ENCODE data around the gene FAM111A.
"Not testable (repeated sequence)": the region's sequence is repeated elsewhere in the genome, so short reads cannot be mapped to it uniquely, and the experiment has no call there.

FAM111A gene

GRCh38 chr11:59117774-59118173 lies 24.9 kb upstream of the FAM111A start:
- TF ChIP-seq JUND (IDR thresholded peaks at IDR 0.05; ENCODE audit: low read depth): no peak
- in situ Hi-C loops (cut with HindIII; ENCODE audit: low pct_unique_long_range_greater_than_20kb, low sequenced_read_pairs): no loop called here
- DNase-seq (ENCODE audit: low read depth in 1 of 2, low spot score in 1 of 2): peak in 1 of 2 experiments; percentile 36

GRCh38 chr11:59119826-59120225 lies 22.8 kb upstream of the FAM111A start:
- in situ Hi-C loops (cut with HindIII; ENCODE audit: low pct_unique_long_range_greater_than_20kb, low sequenced_read_pairs): no loop called here
- TF ChIP-seq JUND (IDR thresholded peaks at IDR 0.05; ENCODE audit: low read depth): no peak
- no peak for DNase-seq (ENCODE audit: low read depth in 1 of 2, low spot score in 1 of 2)

GRCh38 chr11:59135648-59136461 lies 6.8 kb upstream of the FAM111A start:
- DNase-seq (ENCODE audit: low read depth in 1 of 2, low spot score in 1 of 2): peak; percentile 77 to 87
- in situ Hi-C loops (cut with HindIII; ENCODE audit: low pct_unique_long_range_greater_than_20kb, low sequenced_read_pairs): no loop called here
- TF ChIP-seq JUND (IDR thresholded peaks at IDR 0.05; ENCODE audit: low read depth): no peak

GRCh38 chr11:59136551-59136950 lies 6.1 kb upstream of the FAM111A start:
- in situ Hi-C loops (cut with HindIII; ENCODE audit: low pct_unique_long_range_greater_than_20kb, low sequenced_read_pairs); DNase-seq (ENCODE audit: low read depth in 1 of 2, low spot score in 1 of 2): not testable (repeated sequence)

- in situ Hi-C loops (cut with HindIII; ENCODE audit: low pct_unique_long_range_greater_than_20kb, low sequenced_read_pairs): no loop called here
- no peak for DNase-seq (ENCODE audit: low read depth in 1 of 2, low spot score in 1 of 2)
- TF ChIP-seq JUND (IDR thresholded peaks at IDR 0.05; ENCODE audit: low read depth): no peak
These were observed 5.5 kb upstream of the FAM111A start for GRCh38 chr11:59137190-59137589.

- no peak for TF ChIP-seq JUND (IDR thresholded peaks at IDR 0.05; ENCODE audit: low read depth)
- in situ Hi-C loops (cut with HindIII; ENCODE audit: low pct_unique_long_range_greater_than_20kb, low sequenced_read_pairs): no loop called here
- DNase-seq (ENCODE audit: low read depth in 1 of 2, low spot score in 1 of 2): no peak
These were observed 4.0 kb upstream of the FAM111A start for GRCh38 chr11:59138643-59139042.

GRCh38 chr11:59141191-59141590 lies 1.5 kb upstream of the FAM111A start:
- TF ChIP-seq JUND (IDR thresholded peaks at IDR 0.05; ENCODE audit: low read depth): no peak
- no peak for DNase-seq (ENCODE audit: low read depth in 1 of 2, low spot score in 1 of 2)
- in situ Hi-C loops (cut with HindIII; ENCODE audit: low pct_unique_long_range_greater_than_20kb, low sequenced_read_pairs): no loop called here

GRCh38 chr11:59141673-59142460 lies 789 bp upstream of the FAM111A start:
- no peak for DNase-seq (ENCODE audit: low read depth in 1 of 2, low spot score in 1 of 2)
- in situ Hi-C loops (cut with HindIII; ENCODE audit: low pct_unique_long_range_greater_than_20kb, low sequenced_read_pairs): no loop called here
- no peak for TF ChIP-seq JUND (IDR thresholded peaks at IDR 0.05; ENCODE audit: low read depth)

GRCh38 chr11:59144096-59144495 lies 1.4 kb downstream of the FAM111A start:
- DNase-seq (ENCODE audit: low read depth in 1 of 2, low spot score in 1 of 2): no peak
- in situ Hi-C loops (cut with HindIII; ENCODE audit: low pct_unique_long_range_greater_than_20kb, low sequenced_read_pairs): no loop called here
- TF ChIP-seq JUND (IDR thresholded peaks at IDR 0.05; ENCODE audit: low read depth): no peak

GRCh38 chr11:59144579-59145345 lies 2.1 kb downstream of the FAM111A start:
- in situ Hi-C loops (cut with HindIII; ENCODE audit: low pct_unique_long_range_greater_than_20kb, low sequenced_read_pairs): no loop called here
- DNase-seq (ENCODE audit: low read depth in 1 of 2, low spot score in 1 of 2): peak; percentile 95 to 97
- TF ChIP-seq JUND (IDR thresholded peaks at IDR 0.05; ENCODE audit: low read depth): no peak

DNA sequence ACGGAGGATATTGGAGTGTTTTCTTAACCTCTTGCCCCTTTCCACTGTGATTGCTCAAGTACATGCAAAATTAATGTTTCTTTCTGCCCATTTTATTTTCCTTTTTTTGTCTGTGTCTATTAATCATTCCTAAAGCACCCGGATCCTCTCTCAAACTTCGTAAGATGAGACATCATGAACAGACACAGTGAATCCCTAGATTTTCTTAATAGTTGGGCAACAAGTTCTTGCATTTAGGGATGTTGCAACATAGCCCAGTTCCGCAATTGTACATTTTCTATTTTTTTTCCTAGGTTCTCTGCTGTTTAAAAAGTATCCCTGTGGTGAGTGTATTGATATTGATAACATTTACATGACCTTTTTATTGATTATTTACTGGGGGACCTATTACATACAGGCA lies 2.9 kb downstream of the FAM111A start:
- in situ Hi-C loops (cut with HindIII; ENCODE audit: low pct_unique_long_range_greater_than_20kb, low sequenced_read_pairs): no loop called here
- no peak for TF ChIP-seq JUND (IDR thresholded peaks at IDR 0.05; ENCODE audit: low read depth)
- DNase-seq (ENCODE audit: low read depth in 1 of 2, low spot score in 1 of 2): no peak

DNA sequence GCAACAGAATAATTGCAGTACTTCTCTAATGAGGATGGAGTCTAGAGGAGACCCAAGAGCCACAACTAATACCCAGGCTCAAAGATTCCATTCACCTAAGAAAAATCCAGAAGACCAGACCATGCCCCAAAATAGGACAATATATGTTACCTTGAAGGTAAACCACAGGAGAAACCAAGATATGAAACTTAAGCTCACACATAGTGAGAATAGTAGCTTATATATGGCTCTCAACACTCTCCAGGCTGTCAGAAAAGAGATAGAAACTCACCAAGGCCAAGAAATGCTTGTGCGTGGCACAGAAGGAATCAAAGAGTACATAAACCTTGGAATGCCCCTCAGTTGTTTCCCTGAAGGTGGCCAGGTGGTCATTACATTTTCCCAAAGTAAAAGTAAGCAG lies 9.1 kb downstream of the FAM111A start:
- DNase-seq (ENCODE audit: low read depth in 1 of 2, low spot score in 1 of 2): no peak
- no peak for TF ChIP-seq JUND (IDR thresholded peaks at IDR 0.05; ENCODE audit: low read depth)
- in situ Hi-C loops (cut with HindIII; ENCODE audit: low pct_unique_long_range_greater_than_20kb, low sequenced_read_pairs): no loop called here
